Parathyroid adenoma (tissue), 2 donors: ENCODE results near the gene TAF1B.

Experiments used
- H2AFZ ChIP-seq: fragments of 300-600 bp; sonication (generic); one replicate; pipeline ENCODE4 v1.7.0; 2017; ENCODE audit warnings: antibody characterized with exemption, mild to moderate bottlenecking
- H3K27ac ChIP-seq: fragments of 300-600 bp; sonication (generic); one replicate; pipeline ENCODE4 v1.7.0; 2017
- H3K27me3 ChIP-seq: fragments of 300-600 bp; sonication (generic); one replicate; pipeline ENCODE4 v1.7.0; 2017; ENCODE audit warnings: low read length; ENCODE audit not compliant: control insufficient read depth, insufficient read depth
- H3K36me3 ChIP-seq: fragments of 300-600 bp; sonication (generic); one replicate; pipeline ENCODE4 v1.7.0; 2017; ENCODE audit warnings: low read length; ENCODE audit not compliant: control insufficient read depth, insufficient read depth
- H3K4me1 ChIP-seq: fragments of 300-600 bp; sonication (generic); one replicate; pipeline ENCODE4 v1.7.0; 2017; ENCODE audit warnings: control low read depth
- H3K4me2 ChIP-seq: fragments of 300-600 bp; sonication (generic); one replicate; pipeline ENCODE4 v1.7.0; 2017; ENCODE audit warnings: low read length
- H3K4me3 ChIP-seq: fragments of 300-600 bp; sonication (generic); one replicate; pipeline ENCODE4 v1.7.0; 2017; ENCODE audit warnings: low read depth, low read length
- H3K79me2 ChIP-seq: fragments of 300-600 bp; sonication (generic); one replicate; pipeline ENCODE4 v1.7.0; 2017; ENCODE audit warnings: control low read depth
- H3K9ac ChIP-seq: fragments of 300-600 bp; sonication (generic); one replicate; pipeline ENCODE4 v1.7.0; 2017; ENCODE audit warnings: mild to moderate bottlenecking
- H3K9me3 ChIP-seq: fragments of 300-600 bp; sonication (generic); one replicate; pipeline ENCODE4 v1.7.0; 2017; ENCODE audit warnings: low read length; ENCODE audit not compliant: control insufficient read depth
- CTCF ChIP-seq: fragments of 300-600 bp; sonication (generic); IDR thresholded peaks from one replicate; pipeline ENCODE4 v1.7.0; 2017; ENCODE audit warnings: antibody characterized with exemption, mild to moderate bottlenecking
- donor health status: primary hyperparathyroidism.

The TAF1B gene

GRCh38 chr2:9885036-9885684 lies 41.9 kb downstream of the TAF1B start:
- TF ChIP-seq CTCF: no peak
- H3K4me2 ChIP-seq: peak overlapping the region; percentile 15
- H3K36me3 ChIP-seq: peaks cover 2% of the 10 kb centered on the region
- H3K4me1 ChIP-seq: peaks cover 11% of the 10 kb centered on the region
- peak overlapping the region; percentile 7 for H3K4me3 ChIP-seq
- H3K27me3 ChIP-seq: no peaks in the 10 kb centered on the region
- peaks cover 2% of the 10 kb centered on the region for H3K79me2 ChIP-seq
- H3K27ac ChIP-seq: no peak overlapping the region
- H2AFZ ChIP-seq: no peak overlapping the region
- no peak overlapping the region for H3K9ac ChIP-seq
- H3K9me3 ChIP-seq: peaks cover 2% of the 10 kb centered on the region

- Histone ChIP-seq H3K27ac (no peak overlapping the region), H3K4me1 (peaks cover 11% of the 10 kb centered on the region), H2AFZ (no peak overlapping the region), H3K9ac (no peak overlapping the region), H3K9me3 (peaks cover 2% of the 10 kb centered on the region), H3K4me2 (no peak overlapping the region), H3K79me2 (peaks cover 7% of the 10 kb centered on the region), H3K27me3 (no peaks in the 10 kb centered on the region), H3K36me3 (peaks cover 2% of the 10 kb centered on the region), H3K4me3 (no peak overlapping the region)
- TF ChIP-seq CTCF: no peak
Observed at GRCh38 chr2:9887513-9887912, 44.2 kb downstream of the TAF1B start.

- Histone ChIP-seq H2AFZ (peak overlapping the region; percentile 47), H3K9ac (no peak overlapping the region), H3K4me2 (no peak overlapping the region), H3K27ac (no peak overlapping the region), H3K4me1 (peaks cover 10% of the 10 kb centered on the region), H3K9me3 (peaks cover 2% of the 10 kb centered on the region), H3K79me2 (peaks cover 7% of the 10 kb centered on the region), H3K36me3 (peaks cover 2% of the 10 kb centered on the region), H3K4me3 (no peak overlapping the region), H3K27me3 (no peaks in the 10 kb centered on the region)
- TF ChIP-seq CTCF: no peak
Observed at GRCh38 chr2:9889812-9890261, 46.6 kb downstream of the TAF1B start.

- no peaks in the 10 kb centered on the region for H3K36me3 ChIP-seq
- H2AFZ ChIP-seq: no peak overlapping the region
- no peak for TF ChIP-seq CTCF
- H3K27me3 ChIP-seq: no peaks in the 10 kb centered on the region
- no peak overlapping the region for H3K4me3 ChIP-seq
- H3K27ac ChIP-seq: no peak overlapping the region
- peaks cover 7% of the 10 kb centered on the region for H3K79me2 ChIP-seq
- H3K9ac ChIP-seq: no peak overlapping the region
- H3K4me2 ChIP-seq: no peak overlapping the region
- peaks cover 20% of the 10 kb centered on the region for H3K4me1 ChIP-seq
- H3K9me3 ChIP-seq: peaks cover 2% of the 10 kb centered on the region
Observed at GRCh38 chr2:9892236-9892635, 49.0 kb downstream of the TAF1B start.
